NCI-H82 (cell line): ENCODE measurements around the gene KRTAP4-11.
"Not testable (repeated sequence)": the region's sequence is repeated elsewhere in the genome, so short reads cannot be mapped to it uniquely, and the experiment has no call there.

ENCODE experiments used
- DNase-seq: peaks from one replicate; lab custom pipeline; 2025; lab: John Stamatoyannopoulos, UW

Gene KRTAP4-11

GRCh38 chr17:41084100-41084856, 33.9 kb downstream of the KRTAP4-11 start, which contains the start of gene KRTAP4-7:
KRTAP4-7 (plus strand) TSS chr17:41084150; CDS start chr17:41084207, 57 bp downstream.
- DNase-seq: not testable (repeated sequence)

GRCh38 chr17:41083427-41083826, 34.7 kb downstream of the KRTAP4-11 start:
- DNase-seq: not testable (repeated sequence)

GRCh38 chr17:41082626-41083025, 35.5 kb downstream of the KRTAP4-11 start:
- DNase-seq: no peak

- DNase-seq: no peak
Observed at GRCh38 chr17:41076788-41077187, 41.4 kb downstream of the KRTAP4-11 start.

GRCh38 chr17:41073676-41074075, 44.5 kb downstream of the KRTAP4-11 start:
- DNase-seq: no peak

- no peak for DNase-seq
Observed at GRCh38 chr17:41071606-41072360, 46.4 kb downstream of the KRTAP4-11 start.

- DNase-seq: no peak
Observed at GRCh38 chr17:41069031-41069430, 49.1 kb downstream of the KRTAP4-11 start.

GRCh38 chr17:41067281-41067680, 50.9 kb downstream of the KRTAP4-11 start:
- DNase-seq: no peak
